IMR-90 (cell line): ENCODE measurements around the gene MEX3A. TPM values are rescaled to one million over a fixed set of nuclear protein-coding genes. Genes with fewer than 3 reads are reported as not detected.

Experiments
- ATAC-seq: fragments of 200-7000 bp; cut with Tn5 transposase; 2 replicates; pipeline ENCODE4 v1.9.1; 2020; ENCODE audit warnings: low read depth, mild to moderate bottlenecking, moderate library complexity
- BruUV-seq: library from RNA; stranded (reverse); fragments of 400-500 nt; replicated peaks from 2 replicates; lab custom pipeline; 2021; lab: Mats Ljungman, UMichigan
- CTCF ChIA-PET: fragments of 300-600 bp; formaldehyde crosslinking; extraction: SDS; loops from one replicate; lab custom pipeline; 2021; ENCODE audit warnings: antibody characterized with exemption; lab: Yijun Ruan, JAX
- POLR2A ChIA-PET: fragments of 300-600 bp; sonication (Branson Sonifier 250); formaldehyde crosslinking; loops from one replicate; lab custom pipeline; 2022; ENCODE audit warnings: antibody characterized with exemption; ENCODE audit not compliant: unreplicated experiment; lab: Charles Lee
- DNase-seq: peaks from one replicate; pipeline ENCODE4 v3.0.0; 2013
- H2AFZ ChIP-seq: replicated peaks from 2 replicates; pipeline ENCODE3; 2013; ENCODE audit warnings: low read length, mild to moderate bottlenecking; ENCODE audit not compliant: poor library complexity
- H2AK5ac ChIP-seq: 2 replicates; pipeline ENCODE4 v1.6.1; 2013; ENCODE audit warnings: low read depth, low read length, inconsistent platforms
- H2AK9ac ChIP-seq: replicated peaks from 2 replicates; pipeline ENCODE3; 2013; ENCODE audit warnings: mild to moderate bottlenecking, low read depth, low read length, moderate library complexity; ENCODE audit not compliant: poor library complexity
- H2BK120ac ChIP-seq: 2 replicates; pipeline ENCODE4 v1.6.1; 2013; ENCODE audit warnings: low read depth, low read length, inconsistent platforms
- H2BK15ac ChIP-seq: 3 replicates; pipeline ENCODE4 v1.6.1; 2013; ENCODE audit warnings: low read depth, low read length, inconsistent platforms
- H2BK20ac ChIP-seq: 2 replicates; pipeline ENCODE4 v1.6.1; 2013; ENCODE audit warnings: low read depth, mild to moderate bottlenecking, inconsistent platforms, low read length, moderate library complexity
- H2BK5ac ChIP-seq: 2 replicates; pipeline ENCODE4 v1.6.1; 2013; ENCODE audit warnings: mild to moderate bottlenecking, low read depth, low read length, inconsistent platforms; ENCODE audit not compliant: poor library complexity, severe bottlenecking
- H3K14ac ChIP-seq: replicated peaks from 2 replicates; pipeline ENCODE4 v1.6.1; 2013; ENCODE audit warnings: low read depth, low read length, inconsistent platforms
- H3K18ac ChIP-seq: 2 replicates; pipeline ENCODE4 v1.6.1; 2013; ENCODE audit warnings: low read depth, low read length, control low read depth
- H3K23ac ChIP-seq: 2 replicates; pipeline ENCODE4 v1.6.1; 2013; ENCODE audit warnings: low read depth, low read length, inconsistent platforms
- H3K27ac ChIP-seq: 2 replicates; pipeline ENCODE4 v1.5.1; 2013; ENCODE audit warnings: mild to moderate bottlenecking, control low read depth, low read length; ENCODE audit not compliant: insufficient read depth
- H3K27me3 ChIP-seq: 2 replicates; pipeline ENCODE4 v1.6.1; 2013; ENCODE audit warnings: low read length; ENCODE audit not compliant: control insufficient read depth, insufficient read depth
- H3K36me3 ChIP-seq: 2 replicates; pipeline ENCODE4 v1.6.1; 2013; ENCODE audit warnings: low read length, mixed read lengths; ENCODE audit not compliant: control insufficient read depth, insufficient read depth
- H3K4ac ChIP-seq: 2 replicates; pipeline ENCODE4 v1.6.1; 2013; ENCODE audit warnings: low read depth, low read length, inconsistent platforms
- H3K4me1 ChIP-seq: 2 replicates; pipeline ENCODE4 v1.6.1; 2013; ENCODE audit warnings: low read length, mixed read lengths; ENCODE audit not compliant: control insufficient read depth, insufficient read depth
- H3K4me2 ChIP-seq: 2 replicates; pipeline ENCODE4 v1.6.1; 2013; ENCODE audit warnings: low read depth, mild to moderate bottlenecking, control low read depth, low read length, moderate library complexity
- H3K4me3 ChIP-seq: 2 replicates; pipeline ENCODE4 v1.5.1; 2013; ENCODE audit warnings: low read depth, mild to moderate bottlenecking, control low read depth, low read length, moderate library complexity; ENCODE audit not compliant: insufficient read depth
- H3K56ac ChIP-seq: 2 replicates; pipeline ENCODE4 v1.6.1; 2013; ENCODE audit warnings: low read length, inconsistent platforms; ENCODE audit not compliant: insufficient read depth; ENCODE audit errors: extremely low read depth
- H3K79me1 ChIP-seq, 2 experiments: 2 replicates each; pipeline ENCODE4 v1.6.1; 2013; ENCODE audit warnings: low read length in 2 of 2, inconsistent platforms in 1 of 2, low read depth in 1 of 2
- H3K9ac ChIP-seq: 2 replicates; pipeline ENCODE4 v1.6.1; 2013; ENCODE audit warnings: low read depth, low read length, control low read depth
- H3K9me1 ChIP-seq: 2 replicates; pipeline ENCODE4 v1.6.1; 2013; ENCODE audit warnings: low read length, inconsistent platforms; ENCODE audit not compliant: insufficient read depth
- H3K9me3 ChIP-seq: 2 replicates; pipeline ENCODE4 v1.6.1; 2013; ENCODE audit warnings: low read length; ENCODE audit not compliant: control insufficient read depth, insufficient read depth
- H4K20me1 ChIP-seq: 2 replicates; pipeline ENCODE4 v1.6.1; 2013; ENCODE audit warnings: low read length, inconsistent platforms; ENCODE audit not compliant: insufficient read depth
- H4K5ac ChIP-seq: 2 replicates; pipeline ENCODE4 v1.6.1; 2013; ENCODE audit warnings: mild to moderate bottlenecking, low read depth, low read length, control low read depth
- H4K8ac ChIP-seq, 2 experiments: 2 replicates each; pipeline ENCODE4 v1.6.1; 2013; ENCODE audit warnings: low read depth in 2 of 2, low read length in 2 of 2, control low read depth in 1 of 2, inconsistent platforms in 1 of 2
- H4K91ac ChIP-seq: 2 replicates; pipeline ENCODE4 v1.6.1; 2013; ENCODE audit warnings: low read depth, low read length, inconsistent platforms; ENCODE audit not compliant: insufficient read depth
- CHD1 ChIP-seq: IDR thresholded peaks from 2 replicates; pipeline ENCODE4 v1.6.1; 2012; ENCODE audit warnings: low read depth, low read length, improper control_type of control experiment
- RCOR1 ChIP-seq: IDR thresholded peaks from 2 replicates; pipeline ENCODE4 v1.6.1; 2012; ENCODE audit warnings: mild to moderate bottlenecking, low read length, improper control_type of control experiment; ENCODE audit not compliant: insufficient replicate concordance
- WGBS, 2 experiments: methylation state at CpG; one replicate each; pipeline versions ENCODE4 v1.1.5 to v1.1.7; 2013; ENCODE audit warnings: missing lambda C conversion rate in 2 of 2; ENCODE audit not compliant: insufficient read length in 1 of 2; ENCODE audit errors: extremely low coverage in 2 of 2; 5-methylcytosine and 5-hydroxymethylcytosine counted together
- dilution Hi-C: fragments of 300-500 bp; cut with HindIII; formaldehyde crosslinking; loops from one replicate; pipeline ENCODE4 v1.14.3; 2018; ENCODE audit warnings: low sequenced_read_pairs; ENCODE audit not compliant: unreplicated experiment
- in situ Hi-C: fragments of 300-500 bp; cut with MboI; formaldehyde crosslinking; loops from 3 replicates; pipeline ENCODE4 v1.14.3; 2019; ENCODE audit warnings: low sequenced_read_pairs, inconsistent platforms, mixed read lengths
- intact Hi-C: fragments of 100-400 bp; cut with micrococcal nuclease; formaldehyde crosslinking; loops from 2 replicates; pipeline ENCODE4 v1.10.0; 2022
- polyA plus RNA-seq, 3 experiments: library from polyadenylated mRNA; depleted of rRNA; stranded (reverse); fragments of >200 nt; gene quantifications; 2 replicates each; pipeline ENCODE4 v1.2.3, GENCODE V29; 2012; ENCODE audit warnings: low replicate concordance in 1 of 3
- total RNA-seq: library from RNA; depleted of rRNA; stranded (reverse); fragments of >200 nt; gene quantifications from 2 replicates; pipeline ENCODE4 v1.2.3, GENCODE V29; 2012
- TF ChIP-seq, protein P1 (sequence below): fragments of 150-350 bp; IDR thresholded peaks from 2 replicates; pipeline ENCODE4 v1.6.1; 2017; ENCODE audit warnings: mild to moderate bottlenecking, antibody characterized with exemption, low read length, low read depth

MEX3A gene
- total and polyA plus RNA-seq, 2 of the 4 experiments (the other 2 are of a cell fraction) = 2.3 to 9.0 TPM

GRCh38 chr1:156128308-156128653 lies 46.0 kb upstream of the MEX3A start:
- Histone ChIP-seq H2BK20ac (peak overlapping the region; percentile 67; the same call in 1 of the 2 replicates), H3K36me3 (peaks cover 19% of the 10 kb centered on the region), H3K4me3 (no peak overlapping the region), H3K9me1 (peaks cover 4% of the 10 kb centered on the region; the same call in 1 of the 2 replicates), H3K9me3 (no peaks in the 10 kb centered on the region), H3K27me3 (no peaks in the 10 kb centered on the region), H2AFZ (peak overlapping the region; percentile 6), H3K56ac (peak overlapping the region; percentile 97), H2AK9ac (peak overlapping the region; percentile 99), H3K4me1 (peaks cover 49% of the 10 kb centered on the region), H3K9ac (peak overlapping the region; percentile 81), H3K23ac (peak overlapping the region; percentile 100), H3K18ac (peak overlapping the region; percentile 85), H3K14ac (peak overlapping the region; percentile 100), H2AK5ac (peak overlapping the region; percentile 100), H4K8ac (peak overlapping the region; percentile 83 to 97), H4K5ac (peak overlapping the region; percentile 18), H2BK15ac (peak overlapping the region; percentile 89; the same call in 2 of the 3 replicates), H3K4me2 (peak overlapping the region; percentile 60), H2BK120ac (peak overlapping the region; percentile 99), H4K91ac (peak overlapping the region; percentile 100), H3K27ac (peak overlapping the region; percentile 95), H3K4ac (peak overlapping the region; percentile 100), H3K79me1 (peaks cover 0 to 52% of the 10 kb centered on the region in 2 experiments; a peak in 2 of 4 replicates), H4K20me1 (peaks cover 48% of the 10 kb centered on the region), H2BK5ac (peak overlapping the region; percentile 97)
- DNase-seq = no peak
- no TSS peak for BruUV-seq
- in situ Hi-C loops = no loop called here
- TF ChIP-seq RCOR1 = no peak
- peak; percentile 29; the same call in 1 of the 2 replicates for TF ChIP-seq CHD1
- TF ChIP-seq, protein P1, sequence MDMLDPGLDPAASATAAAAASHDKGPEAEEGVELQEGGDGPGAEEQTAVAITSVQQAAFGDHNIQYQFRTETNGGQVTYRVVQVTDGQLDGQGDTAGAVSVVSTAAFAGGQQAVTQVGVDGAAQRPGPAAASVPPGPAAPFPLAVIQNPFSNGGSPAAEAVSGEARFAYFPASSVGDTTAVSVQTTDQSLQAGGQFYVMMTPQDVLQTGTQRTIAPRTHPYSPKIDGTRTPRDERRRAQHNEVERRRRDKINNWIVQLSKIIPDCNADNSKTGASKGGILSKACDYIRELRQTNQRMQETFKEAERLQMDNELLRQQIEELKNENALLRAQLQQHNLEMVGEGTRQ = no peak
- dilution Hi-C loops = no loop called here
- CTCF ChIA-PET = interaction anchor here (0.9 to 4.0 kb wide), 4 partner anchors 8 to 97 kb away, joined by 3 to 64 read pairs (median 7); no protein-coding TSS in a partner anchor
- WGBS, 2 experiments = no CpG with 5 or more reads among the region's 2 CpGs
- no peak for ATAC-seq
- POLR2A ChIA-PET = interaction anchor here (0.6 to 2.6 kb wide), 3 partner anchors 14 to 226 kb away, joined by 3 to 8 read pairs (median 8); partner anchors contain the start of gene LMNA
- intact Hi-C loops = no loop called here
